Duodenal mucosa (tissue), 2 donors: ENCODE data around the gene SFT2D1.
"Not testable (repeated sequence)": the region's sequence is repeated elsewhere in the genome, so short reads cannot be mapped to it uniquely, and the experiment has no call there.

Source experiments
- H3K27ac ChIP-seq: one replicate; pipeline ENCODE4 v1.7.0; 2013; ENCODE audit warnings: low read depth, low read length
- H3K27me3 ChIP-seq, 2 donors: one replicate each; pipeline ENCODE4 v1.7.0; 2013; ENCODE audit warnings: low read length in 2 of 2, control low read depth in 1 of 2; ENCODE audit not compliant: insufficient read depth in 2 of 2, control insufficient read depth in 1 of 2
- H3K36me3 ChIP-seq, 2 donors: one replicate each; pipeline ENCODE4 v1.7.0; 2013; ENCODE audit warnings: low read length in 2 of 2, control low read depth in 1 of 2; ENCODE audit not compliant: insufficient read depth in 2 of 2, control insufficient read depth in 1 of 2
- H3K4me1 ChIP-seq, 2 donors: one replicate each; pipeline ENCODE4 v1.7.0; 2013; ENCODE audit warnings: low read length in 2 of 2, control low read depth in 1 of 2; ENCODE audit not compliant: insufficient read depth in 2 of 2, control insufficient read depth in 1 of 2
- H3K4me3 ChIP-seq, 2 donors: one replicate each; pipeline ENCODE4 v1.7.0; 2013; ENCODE audit warnings: low read length in 2 of 2, low read depth in 1 of 2
- H3K9ac ChIP-seq, 2 donors: one replicate each; pipeline ENCODE4 v1.7.0; 2013; ENCODE audit warnings: low read length in 2 of 2, low read depth in 1 of 2
- H3K9me3 ChIP-seq, 2 donors: one replicate each; pipeline ENCODE4 v1.7.0; 2013; ENCODE audit warnings: low read length in 2 of 2, control low read depth in 1 of 2; ENCODE audit not compliant: control insufficient read depth in 1 of 2

The SFT2D1 gene

GRCh38 chr6:166342349-166343149, at the start of gene SFT2D1:
Gene SFT2D1, minus strand, starts transcription at chr6:166342545. Its CDS starts 64 bp downstream, at chr6:166342481.
- peak within 1 kb of the TSS; percentile 77 to 93 for H3K4me3 ChIP-seq
- H3K36me3 ChIP-seq: peaks cover 6 to 13% of the 10 kb centered on the region in 2 donors
- no peaks in the 10 kb centered on the region for H3K27me3 ChIP-seq
- H3K9me3 ChIP-seq: no peaks in the 10 kb centered on the region
- H3K27ac ChIP-seq: peak within 1 kb of the TSS; percentile 91
- H3K9ac ChIP-seq: peak within 1 kb of the TSS; percentile 94 to 97
- peaks cover 25 to 27% of the 10 kb centered on the region in 2 donors for H3K4me1 ChIP-seq

- Histone ChIP-seq H3K4me3 (no peak overlapping the region), H3K4me1 (no peaks in the 10 kb centered on the region), H3K36me3 (no peaks in the 10 kb centered on the region), H3K9me3 (no peaks in the 10 kb centered on the region), H3K9ac (no peak overlapping the region), H3K27me3 (peaks cover 0 to 2% of the 10 kb centered on the region in 2 donors), H3K27ac (no peak overlapping the region)
These were observed 46.8 kb upstream of the SFT2D1 start for GRCh38 chr6:166389119-166389518.

- Histone ChIP-seq H3K36me3 (no peaks in the 10 kb centered on the region), H3K27ac (no peak overlapping the region), H3K9me3 (no peaks in the 10 kb centered on the region), H3K27me3 (no peaks in the 10 kb centered on the region), H3K4me3 (no peak overlapping the region), H3K9ac (no peak overlapping the region), H3K4me1 (no peaks in the 10 kb centered on the region)
These were observed 46.1 kb upstream of the SFT2D1 start for GRCh38 chr6:166388290-166389004.

GRCh38 chr6:166387642-166388289, 45.4 kb upstream of the SFT2D1 start:
- Histone ChIP-seq H3K36me3 (no peaks in the 10 kb centered on the region), H3K9me3 (no peaks in the 10 kb centered on the region), H3K9ac (no peak overlapping the region), H3K27me3 (no peaks in the 10 kb centered on the region), H3K27ac (no peak overlapping the region), H3K4me3 (no peak overlapping the region), H3K4me1 (no peaks in the 10 kb centered on the region)

- H3K4me3 ChIP-seq: not testable (repeated sequence)
These were observed 44.8 kb upstream of the SFT2D1 start for GRCh38 chr6:166387098-166387497.

GRCh38 chr6:166386111-166386510, 43.8 kb upstream of the SFT2D1 start:
- H3K9ac ChIP-seq: no peak overlapping the region
- H3K27me3 ChIP-seq: no peaks in the 10 kb centered on the region
- no peak overlapping the region for H3K27ac ChIP-seq
- no peaks in the 10 kb centered on the region for H3K9me3 ChIP-seq
- H3K4me1 ChIP-seq: peaks cover under 1% of the 10 kb centered on the region in 2 donors
- no peaks in the 10 kb centered on the region for H3K36me3 ChIP-seq
- H3K4me3 ChIP-seq: no peak overlapping the region

More at GRCh38 chr6:166387098-166387497, 44.8 kb upstream of the SFT2D1 start:
- H3K27ac ChIP-seq, H3K9ac ChIP-seq, H3K27me3 ChIP-seq, H3K36me3 ChIP-seq, H3K4me1 ChIP-seq, H3K9me3 ChIP-seq: not testable (repeated sequence)

- Histone ChIP-seq H3K9ac (peak overlapping the region; percentile 81 to 85), H3K27ac (peak overlapping the region; percentile 97), H3K4me3 (peak overlapping the region; percentile 87 to 91)
- not testable (repeated sequence) for H3K9me3 ChIP-seq, H3K27me3 ChIP-seq, H3K4me1 ChIP-seq, H3K36me3 ChIP-seq
These were observed 41.5 kb upstream of the SFT2D1 start for GRCh38 chr6:166383802-166384363.

GRCh38 chr6:166382933-166383801, 40.8 kb upstream of the SFT2D1 start, which contains the start of gene MPC1:
Gene MPC1, minus strand, starts transcription at chr6:166382940. Its CDS starts 64 bp downstream, at chr6:166382876.
- H3K4me1 ChIP-seq: peaks cover 3 to 11% of the 10 kb centered on the region in 2 donors
- peak within 1 kb of the TSS; percentile 97 for H3K27ac ChIP-seq
- H3K9ac ChIP-seq: peak within 1 kb of the TSS; percentile 81 to 99

GRCh38 chr6:166382500-166382932, 40.2 kb upstream of the SFT2D1 start:
- Histone ChIP-seq H3K9ac (peak overlapping the region; percentile 68 to 99), H3K4me3 (peak overlapping the region; percentile 85 to 91), H3K4me1 (peaks cover 3 to 11% of the 10 kb centered on the region in 2 donors), H3K27ac (peak overlapping the region; percentile 93), H3K27me3 (no peaks in the 10 kb centered on the region), H3K36me3 (no peaks in the 10 kb centered on the region), H3K9me3 (no peaks in the 10 kb centered on the region)

More at GRCh38 chr6:166382933-166383801, 40.8 kb upstream of the SFT2D1 start, which contains the start of gene MPC1:
- no peaks in the 10 kb centered on the region for H3K9me3 ChIP-seq
- H3K36me3 ChIP-seq: no peaks in the 10 kb centered on the region
- H3K4me3 ChIP-seq: peak within 1 kb of the TSS; percentile 87 to 91
- H3K27me3 ChIP-seq: no peaks in the 10 kb centered on the region
